DND-41 (cell line): ENCODE results near the gene PMEL.

Experiments
- CTCF ChIP-seq: IDR thresholded peaks from 2 replicates; pipeline ENCODE4 v1.5.1; 2012; ENCODE audit warnings: borderline replicate concordance, low read length, moderate library complexity, mild to moderate bottlenecking; ENCODE audit not compliant: poor library complexity, severe bottlenecking; ENCODE audit errors: extremely low read depth
- EZH2 ChIP-seq: IDR thresholded peaks from 3 replicates; pipeline ENCODE4 v1.6.1; 2012; ENCODE audit warnings: borderline replicate concordance, low read depth, mild to moderate bottlenecking, moderate library complexity, low read length, inconsistent platforms; ENCODE audit not compliant: severe bottlenecking

DNA sequence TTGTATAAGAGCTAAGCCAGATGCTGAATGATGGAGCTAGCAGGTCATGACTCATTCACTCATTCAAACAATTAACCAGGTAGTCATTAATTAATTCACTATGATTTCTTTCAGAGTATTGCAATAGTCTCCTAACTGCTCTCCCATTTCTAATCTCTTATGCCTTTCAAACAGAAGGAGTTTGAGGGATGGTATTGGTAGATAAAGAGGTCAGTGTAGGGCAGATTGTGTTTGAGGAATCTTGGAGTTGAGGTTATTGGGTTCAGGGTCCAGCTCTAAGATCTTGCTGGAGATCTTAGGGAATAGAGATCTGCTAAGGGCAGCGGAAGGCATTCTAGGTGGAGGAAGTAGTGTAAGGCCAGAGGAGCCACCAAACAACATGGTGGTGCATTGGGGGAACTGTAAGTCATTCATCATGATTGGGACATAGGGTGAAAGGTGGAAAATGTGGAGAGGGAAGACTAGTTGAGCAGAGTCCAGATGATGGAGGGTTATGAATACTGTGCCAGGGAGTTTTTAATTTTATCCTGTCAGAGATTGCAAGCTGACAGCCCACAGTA is 23.2 kb downstream of the PMEL start:
- TF ChIP-seq CTCF (no peak), EZH2 (no peak)
